HG03025 (cell line): ENCODE data around the gene FBXO3.

Experiments used
- ATAC-seq: cut with Tn5 transposase; IDR thresholded peaks from one replicate; pipeline ENCODE4 v1.9.1; 2021; ENCODE audit warnings: mild to moderate bottlenecking, moderate library complexity; ENCODE audit not compliant: unreplicated experiment, low FRiP score

Gene FBXO3

GRCh38 chr11:33706546-33706945 lies 67.8 kb downstream of the FBXO3 start:
- no peak for ATAC-seq

- ATAC-seq, result no peak
These were observed 69.9 kb downstream of the FBXO3 start for GRCh38 chr11:33704240-33705002.

GRCh38 chr11:33703788-33704187 lies 70.5 kb downstream of the FBXO3 start:
- ATAC-seq, result no peak

- ATAC-seq, result no peak
These were observed 71.1 kb downstream of the FBXO3 start for GRCh38 chr11:33703234-33703633.

GRCh38 chr11:33701302-33702230 lies 72.8 kb downstream of the FBXO3 start:
- ATAC-seq, result no peak

- peak; percentile 89 for ATAC-seq
These were observed 73.6 kb downstream of the FBXO3 start, which contains the start of gene C11orf91 for GRCh38 chr11:33700502-33701271. C11orf91 (minus strand) TSS chr11:33700826; CDS start chr11:33700740, 86 bp downstream.

GRCh38 chr11:33700063-33700501 lies 74.2 kb downstream of the FBXO3 start:
- ATAC-seq, result no peak

GRCh38 chr11:33699515-33700062 lies 74.7 kb downstream of the FBXO3 start:
- no peak for ATAC-seq

GRCh38 chr11:33698921-33699320 lies 75.4 kb downstream of the FBXO3 start:
- ATAC-seq, result no peak

- no peak for ATAC-seq
These were observed 76.3 kb downstream of the FBXO3 start for GRCh38 chr11:33697997-33698396.

- no peak for ATAC-seq
These were observed 77.2 kb downstream of the FBXO3 start for GRCh38 chr11:33696931-33697638.

- ATAC-seq, result no peak
These were observed 77.9 kb downstream of the FBXO3 start for GRCh38 chr11:33696411-33696810.

GRCh38 chr11:33695051-33695566 lies 79.2 kb downstream of the FBXO3 start:
- no peak for ATAC-seq

- ATAC-seq, result no peak
These were observed 79.8 kb downstream of the FBXO3 start for GRCh38 chr11:33694346-33695050.

- ATAC-seq, result no peak
These were observed 81.8 kb downstream of the FBXO3 start for GRCh38 chr11:33692541-33692940.

GRCh38 chr11:33692013-33692504 lies 82.3 kb downstream of the FBXO3 start:
- ATAC-seq, result no peak

GRCh38 chr11:33691066-33691864 lies 83.1 kb downstream of the FBXO3 start:
- no peak for ATAC-seq
